Astrocyte of the cerebellum (primary cell): ENCODE results near the gene ANXA9.

Source experiments
- DNase-seq: peaks from one replicate; pipeline ENCODE4 v3.0.0-alpha.2; 2011; ENCODE audit warnings: low read depth
- H3K4me3 ChIP-seq: 2 replicates; pipeline ENCODE4 v1.5.1; 2011; ENCODE audit warnings: mild to moderate bottlenecking, low read depth, low read length, moderate library complexity
- in situ Hi-C: cut with HindIII; loops from 2 replicates; pipeline ENCODE4 v1.10.0; 2017; ENCODE audit warnings: low sequenced_read_pairs
- TF ChIP-seq, protein P1 (sequence below): IDR thresholded peaks from 2 replicates; pipeline ENCODE4 v1.5.1; 2012; ENCODE audit warnings: low read length, low read depth, moderate library complexity, mild to moderate bottlenecking; ENCODE audit errors: missing control alignments

The ANXA9 gene

DNA sequence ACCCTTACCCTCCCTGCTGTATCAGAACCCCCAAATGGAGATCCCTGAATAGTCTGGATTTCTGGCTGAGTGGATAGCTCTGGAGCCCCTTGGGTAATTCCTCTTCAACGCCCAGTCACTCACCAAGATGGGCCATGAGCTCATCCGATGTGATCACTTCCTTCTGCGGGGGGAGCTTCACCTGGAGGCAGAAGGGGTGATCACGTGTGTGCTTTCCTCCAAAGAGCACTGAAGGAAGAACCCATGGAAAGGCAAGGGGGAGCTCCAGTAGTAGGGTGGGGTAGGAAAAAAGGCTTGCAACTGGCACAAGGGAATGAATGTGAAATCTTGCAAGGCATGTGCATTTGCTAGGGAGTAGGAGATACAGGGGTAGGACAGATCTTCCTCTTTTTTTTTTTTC, 19.5 kb downstream of the ANXA9 start:
- in situ Hi-C loops = no loop called here
- DNase-seq = no peak
- H3K4me3 ChIP-seq = no peak overlapping the region
- TF ChIP-seq, protein P1, sequence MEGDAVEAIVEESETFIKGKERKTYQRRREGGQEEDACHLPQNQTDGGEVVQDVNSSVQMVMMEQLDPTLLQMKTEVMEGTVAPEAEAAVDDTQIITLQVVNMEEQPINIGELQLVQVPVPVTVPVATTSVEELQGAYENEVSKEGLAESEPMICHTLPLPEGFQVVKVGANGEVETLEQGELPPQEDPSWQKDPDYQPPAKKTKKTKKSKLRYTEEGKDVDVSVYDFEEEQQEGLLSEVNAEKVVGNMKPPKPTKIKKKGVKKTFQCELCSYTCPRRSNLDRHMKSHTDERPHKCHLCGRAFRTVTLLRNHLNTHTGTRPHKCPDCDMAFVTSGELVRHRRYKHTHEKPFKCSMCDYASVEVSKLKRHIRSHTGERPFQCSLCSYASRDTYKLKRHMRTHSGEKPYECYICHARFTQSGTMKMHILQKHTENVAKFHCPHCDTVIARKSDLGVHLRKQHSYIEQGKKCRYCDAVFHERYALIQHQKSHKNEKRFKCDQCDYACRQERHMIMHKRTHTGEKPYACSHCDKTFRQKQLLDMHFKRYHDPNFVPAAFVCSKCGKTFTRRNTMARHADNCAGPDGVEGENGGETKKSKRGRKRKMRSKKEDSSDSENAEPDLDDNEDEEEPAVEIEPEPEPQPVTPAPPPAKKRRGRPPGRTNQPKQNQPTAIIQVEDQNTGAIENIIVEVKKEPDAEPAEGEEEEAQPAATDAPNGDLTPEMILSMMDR = no peak

DNA sequence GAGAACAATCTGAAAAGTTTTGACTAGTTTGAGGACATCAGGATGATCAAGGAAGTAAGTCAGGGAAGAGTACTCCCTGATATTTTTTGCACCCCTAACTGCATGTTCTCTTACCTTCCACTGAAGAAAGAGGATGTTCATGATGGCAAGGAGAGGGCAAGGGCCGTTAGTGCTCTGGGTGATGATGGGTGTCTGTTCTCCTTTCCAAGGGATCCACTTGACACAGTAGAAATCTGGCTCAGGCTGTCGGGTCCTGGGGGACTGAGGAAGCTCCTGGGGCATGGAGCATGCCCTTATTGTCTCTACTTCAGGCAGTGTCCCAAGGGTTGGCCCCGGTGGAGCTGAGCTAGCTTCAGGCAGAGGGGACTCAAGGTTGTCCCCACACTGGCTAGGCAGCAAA, 20.0 kb downstream of the ANXA9 start:
- DNase-seq = no peak
- no peak overlapping the region for H3K4me3 ChIP-seq
- in situ Hi-C loops = no loop called here
- TF ChIP-seq, protein P1 = no peak

DNA sequence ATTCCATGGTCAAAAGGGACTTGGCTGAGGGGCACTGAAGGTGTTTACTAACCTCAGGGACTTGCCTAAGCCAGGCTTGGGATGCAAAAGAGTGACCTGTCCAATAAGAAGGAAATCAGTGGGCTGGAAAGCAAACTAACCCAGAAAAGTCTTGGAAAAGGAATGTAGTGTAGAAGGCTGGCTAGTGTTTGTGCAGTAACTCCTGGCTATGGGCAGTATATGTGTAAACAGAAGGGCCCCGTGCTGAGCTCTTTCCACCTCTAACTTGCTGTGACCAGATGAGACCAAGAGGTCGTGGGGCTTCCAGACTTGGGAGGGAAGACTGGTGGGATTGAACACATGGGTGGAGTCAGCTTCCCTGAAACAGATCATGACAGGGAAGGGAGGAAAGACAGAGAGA, 20.5 kb downstream of the ANXA9 start:
- TF ChIP-seq, protein P1 = no peak
- DNase-seq = no peak
- H3K4me3 ChIP-seq = no peak overlapping the region
- in situ Hi-C loops = no loop called here

DNA sequence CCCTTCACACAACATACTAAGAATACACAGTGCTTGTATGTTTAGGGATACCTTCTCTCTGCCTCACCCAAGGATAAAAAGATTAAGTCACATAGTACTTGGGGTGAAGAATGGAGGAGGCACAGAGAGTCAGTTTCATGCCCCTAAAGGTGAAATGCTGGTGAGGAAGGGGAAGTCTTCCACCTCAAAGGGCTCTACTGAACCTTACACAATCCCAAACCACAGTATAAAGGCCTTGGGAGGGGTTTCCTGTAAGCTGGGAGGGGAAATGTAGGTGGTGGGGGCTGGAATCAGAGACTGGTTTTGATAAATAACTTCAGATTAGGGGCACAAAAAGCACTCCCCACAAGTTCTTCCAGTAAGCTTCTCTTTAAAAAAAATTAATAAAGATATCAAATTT, 21.1 kb downstream of the ANXA9 start:
- in situ Hi-C loops = no loop called here
- no peak for DNase-seq
- TF ChIP-seq, protein P1 = no peak
- peak overlapping the region; percentile 9 for H3K4me3 ChIP-seq

DNA sequence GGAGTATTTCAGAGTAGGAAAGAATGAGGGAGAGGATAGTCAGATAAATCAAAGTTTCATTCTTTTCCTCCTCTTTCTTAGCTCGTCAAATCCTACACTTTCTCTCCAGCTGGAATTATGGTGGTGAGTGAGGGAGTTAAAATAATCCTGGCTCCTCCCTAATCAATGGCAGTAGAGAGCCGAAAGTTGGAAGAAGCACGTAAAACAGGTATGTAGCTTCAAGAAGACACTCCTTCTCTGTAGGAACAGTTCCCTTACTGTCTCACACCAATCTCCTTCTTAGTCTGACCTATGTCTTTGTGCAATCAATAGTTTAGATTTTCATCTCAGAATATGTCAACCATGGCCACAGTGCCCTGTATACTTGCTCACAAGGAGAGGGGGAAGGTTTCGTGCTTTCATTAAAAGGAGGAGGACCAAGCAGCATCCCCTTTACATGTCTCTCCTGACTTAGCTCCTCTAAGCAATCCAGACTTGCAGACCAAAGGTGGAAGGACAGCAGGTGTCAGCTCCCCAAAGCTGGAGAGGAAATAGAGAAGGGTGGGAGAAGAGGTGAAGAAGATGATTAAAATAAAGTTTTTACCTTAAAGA, 23.7 kb downstream of the ANXA9 start:
- TF ChIP-seq, protein P1 = no peak
- H3K4me3 ChIP-seq = peak overlapping the region; percentile 58
- no peak for DNase-seq
- in situ Hi-C loops = no loop called here

DNA sequence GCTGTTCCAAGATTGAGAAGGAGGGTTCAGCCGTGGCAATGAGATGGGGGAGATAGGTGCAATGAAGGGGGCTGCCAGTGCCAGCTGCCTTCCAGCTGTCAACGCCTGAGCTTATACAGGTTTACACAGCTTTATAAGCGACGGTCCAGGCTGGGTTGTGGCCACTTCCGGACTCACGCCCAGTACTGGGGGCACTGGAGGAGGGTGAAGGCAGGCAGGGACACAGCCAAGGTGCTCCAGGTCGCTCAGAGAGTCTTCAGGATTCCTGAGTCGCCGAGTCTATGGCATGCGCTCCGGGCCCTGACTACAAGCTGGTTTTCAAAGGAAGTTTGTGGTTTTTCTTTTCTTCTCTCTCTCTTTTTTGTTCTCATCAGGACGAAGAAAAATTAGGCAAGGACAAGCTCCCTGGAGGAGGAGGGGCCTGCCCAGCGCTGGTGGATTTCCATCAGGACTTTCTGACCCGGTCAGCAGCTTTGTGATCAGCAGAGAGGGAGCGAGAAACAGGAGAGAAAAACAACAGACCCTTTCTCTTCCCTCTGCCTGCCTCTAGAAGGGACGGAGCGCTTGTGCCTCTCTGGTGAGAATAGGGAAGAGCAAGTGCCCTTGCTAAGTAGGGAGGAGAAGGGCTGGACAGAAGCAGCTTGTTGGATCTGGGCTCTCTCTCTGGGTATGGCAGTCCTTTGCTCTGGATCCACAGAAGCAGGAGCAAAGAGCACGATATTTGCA, 24.4 kb downstream of the ANXA9 start, which contains the start of gene MINDY1:
Gene MINDY1, minus strand, starts transcription at position 576 of the 726 bp plus-strand sequence. CDS start 4,285 bp downstream, outside the sequence.
- peak within 1 kb of the TSS; percentile 58 for H3K4me3 ChIP-seq
- DNase-seq = peak; percentile 78
- TF ChIP-seq, protein P1 = peak; percentile 75
- in situ Hi-C loops = no loop called here
